T47D (cell line): ENCODE results near the gene PKD1L1.
"Not testable (repeated sequence)": the region's sequence is repeated elsewhere in the genome, so short reads cannot be mapped to it uniquely, and the experiment has no call there.

ENCODE experiments used
- DNase-seq, 2 experiments: peaks; one replicate each; pipeline versions ENCODE4 v3.0.0 to v3.0.0-alpha.2; 2011 to 2012; ENCODE audit warnings: low read depth in 1 of 2, low spot score in 1 of 2
- JUND ChIP-seq: IDR thresholded peaks from 2 replicates; pipeline ENCODE4 v1.6.1; 2012; ENCODE audit warnings: low read depth
- in situ Hi-C: cut with HindIII; loops from 2 replicates; pipeline ENCODE4 v1.10.0; 2016; ENCODE audit warnings: low sequenced_read_pairs, low pct_unique_long_range_greater_than_20kb

The PKD1L1 gene

GRCh38 chr7:47806701-47807103 is 141.6 kb downstream of the PKD1L1 start:
- in situ Hi-C loops: no loop called here
- no peak for DNase-seq
- TF ChIP-seq JUND: no peak

DNA sequence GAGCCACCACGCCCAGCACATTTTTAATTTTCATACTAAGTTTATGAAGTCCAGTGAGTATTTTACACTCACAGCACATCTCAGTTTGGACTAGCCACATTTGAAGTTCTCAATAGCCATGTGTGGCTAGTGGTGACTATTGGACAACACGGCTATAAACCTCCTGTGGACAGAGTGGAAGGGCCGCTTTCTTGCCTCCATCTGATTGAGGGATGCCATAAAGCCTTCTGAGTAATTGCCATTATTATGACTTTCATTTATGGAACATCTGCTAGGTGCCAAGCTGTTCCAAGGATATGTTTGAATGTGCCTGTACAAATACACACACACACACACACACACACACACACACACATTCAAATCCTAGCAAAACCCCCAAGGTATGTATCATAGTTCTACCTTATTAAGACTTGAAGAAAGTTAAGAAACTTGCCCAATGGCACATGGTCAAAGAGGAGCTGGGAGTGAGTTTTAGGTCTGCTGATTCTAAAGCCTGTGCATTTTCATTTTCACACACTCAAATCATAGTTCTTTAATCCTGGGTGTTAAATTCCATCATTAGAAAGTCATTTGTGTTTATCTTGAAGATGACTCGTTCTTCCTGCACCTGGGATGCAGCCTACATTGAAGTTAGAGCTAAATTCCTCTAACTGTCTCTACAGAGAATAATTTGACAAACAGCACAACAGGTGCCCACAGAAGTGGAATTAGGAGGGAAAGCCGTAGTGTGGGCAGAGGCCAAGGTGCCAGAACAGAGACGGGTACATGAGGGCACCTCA is 143.3 kb downstream of the PKD1L1 start:
- DNase-seq: no peak
- no peak for TF ChIP-seq JUND
- in situ Hi-C loops: no loop called here

- DNase-seq: no peak
- in situ Hi-C loops: no loop called here
- no peak for TF ChIP-seq JUND
Measured at GRCh38 chr7:47803846-47804245, 144.4 kb downstream of the PKD1L1 start.

GRCh38 chr7:47803025-47803424 is 145.2 kb downstream of the PKD1L1 start:
- in situ Hi-C loops: no loop called here
- DNase-seq: no peak
- no peak for TF ChIP-seq JUND

DNA sequence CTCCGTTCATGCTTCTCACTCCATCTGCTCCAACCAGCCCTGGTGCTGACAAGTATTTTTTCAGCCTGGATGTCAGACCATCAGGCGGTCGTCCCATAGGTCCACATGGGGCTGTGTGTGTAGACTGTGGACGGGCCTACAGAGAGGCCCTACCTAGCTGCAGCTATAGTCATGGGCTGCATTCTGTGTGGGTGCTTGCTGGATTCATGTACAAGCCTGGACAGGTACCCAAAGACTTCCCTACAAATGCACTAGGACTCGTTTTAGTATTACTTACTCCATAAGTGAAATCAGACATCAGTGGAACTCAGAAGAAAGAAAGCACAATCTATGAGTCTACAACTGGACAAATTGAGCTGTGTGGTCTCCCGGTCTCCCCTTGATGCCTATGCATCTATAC is 146.8 kb downstream of the PKD1L1 start:
- no peak for TF ChIP-seq JUND
- no peak for DNase-seq
- in situ Hi-C loops: no loop called here

DNA sequence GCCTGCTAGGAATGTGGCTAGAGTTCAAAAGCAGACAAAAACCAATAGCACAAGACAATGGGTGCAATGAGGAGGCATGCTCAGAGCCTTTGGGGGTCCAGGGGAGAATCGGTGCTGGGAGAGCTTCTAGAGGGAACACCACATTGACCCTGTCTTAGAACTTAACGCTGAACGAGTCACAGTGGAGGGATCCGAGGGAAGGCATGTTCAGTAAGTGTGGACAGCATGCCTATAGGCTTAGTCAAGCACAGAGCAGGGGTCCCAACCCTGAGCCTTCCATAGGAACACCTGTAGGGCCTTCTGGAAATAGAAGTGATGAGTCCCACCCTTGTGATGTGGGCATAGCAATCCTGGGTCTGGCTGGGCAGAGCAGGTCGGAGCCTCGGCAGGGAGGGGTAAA is 148.7 kb downstream of the PKD1L1 start:
- no peak for DNase-seq
- in situ Hi-C loops: no loop called here
- TF ChIP-seq JUND: no peak

DNA sequence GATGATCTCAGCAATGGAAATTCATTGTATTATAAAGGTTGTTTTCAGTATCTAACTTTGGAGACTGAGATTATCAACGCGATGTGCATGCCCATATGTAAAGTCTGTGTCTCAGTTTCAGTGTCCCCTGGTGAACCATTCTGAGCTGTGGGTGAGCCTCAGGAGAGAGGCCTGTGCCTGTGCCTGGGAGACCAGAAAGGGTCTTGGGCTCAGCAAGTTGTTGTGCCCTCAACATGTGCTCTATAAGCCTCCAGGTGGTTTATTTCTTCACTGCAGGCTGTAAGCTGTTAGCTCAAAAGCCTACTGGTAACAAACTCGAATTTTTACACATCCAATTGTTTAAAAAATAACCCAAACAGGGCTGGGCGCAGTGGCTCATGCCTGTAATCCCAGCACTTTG is 151.9 kb downstream of the PKD1L1 start:
- in situ Hi-C loops: no loop called here

GRCh38 chr7:47795631-47796030 is 152.6 kb downstream of the PKD1L1 start:
- in situ Hi-C loops: no loop called here
- TF ChIP-seq JUND: no peak
- no peak for DNase-seq

More for the DNA sequence above, 151.9 kb downstream of the PKD1L1 start:
- TF ChIP-seq JUND: no peak
- DNase-seq: no peak

DNA sequence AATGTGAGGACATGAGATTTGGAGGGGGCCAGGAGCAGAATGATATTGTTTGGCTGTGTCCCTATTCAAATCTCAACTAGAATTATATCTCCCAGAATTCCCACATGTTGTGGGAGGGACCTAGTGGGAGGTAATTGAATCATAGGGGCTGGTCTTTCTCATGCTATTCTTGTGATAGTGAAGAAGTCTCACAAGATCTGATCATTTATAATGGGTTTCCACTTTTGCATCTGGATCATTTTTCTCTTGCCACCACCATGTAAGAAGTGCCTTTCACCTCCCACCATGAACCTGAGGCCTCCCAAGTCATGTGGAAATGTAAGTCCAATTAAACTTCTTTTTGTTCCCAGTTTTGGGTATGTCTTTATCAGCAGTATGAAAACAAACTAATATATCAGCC is 153.1 kb downstream of the PKD1L1 start:
- DNase-seq, in situ Hi-C loops: not testable (repeated sequence)

- TF ChIP-seq JUND: no peak
- in situ Hi-C loops: no loop called here
- DNase-seq: no peak
Measured at GRCh38 chr7:47794016-47794415, 154.2 kb downstream of the PKD1L1 start.

DNA sequence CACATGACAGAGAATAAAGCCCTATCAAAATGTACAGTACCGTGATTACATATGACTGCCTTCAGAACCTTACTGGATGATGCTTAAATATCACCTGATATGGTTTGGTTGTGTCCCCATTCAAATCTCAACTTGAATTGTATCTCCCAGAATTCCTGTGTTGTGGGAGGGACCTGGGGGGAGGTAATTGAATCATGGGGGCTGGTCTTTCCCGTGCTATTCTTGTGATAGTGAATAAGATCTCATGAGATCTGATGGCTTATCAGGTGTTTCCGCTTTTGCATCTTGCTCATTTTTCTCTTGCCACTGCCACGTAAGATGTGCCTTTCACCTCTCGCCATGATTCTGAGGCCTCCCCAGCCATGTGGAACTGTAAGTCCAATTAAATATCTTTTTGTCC is 155.1 kb downstream of the PKD1L1 start:
- DNase-seq, in situ Hi-C loops: not testable (repeated sequence)

DNA sequence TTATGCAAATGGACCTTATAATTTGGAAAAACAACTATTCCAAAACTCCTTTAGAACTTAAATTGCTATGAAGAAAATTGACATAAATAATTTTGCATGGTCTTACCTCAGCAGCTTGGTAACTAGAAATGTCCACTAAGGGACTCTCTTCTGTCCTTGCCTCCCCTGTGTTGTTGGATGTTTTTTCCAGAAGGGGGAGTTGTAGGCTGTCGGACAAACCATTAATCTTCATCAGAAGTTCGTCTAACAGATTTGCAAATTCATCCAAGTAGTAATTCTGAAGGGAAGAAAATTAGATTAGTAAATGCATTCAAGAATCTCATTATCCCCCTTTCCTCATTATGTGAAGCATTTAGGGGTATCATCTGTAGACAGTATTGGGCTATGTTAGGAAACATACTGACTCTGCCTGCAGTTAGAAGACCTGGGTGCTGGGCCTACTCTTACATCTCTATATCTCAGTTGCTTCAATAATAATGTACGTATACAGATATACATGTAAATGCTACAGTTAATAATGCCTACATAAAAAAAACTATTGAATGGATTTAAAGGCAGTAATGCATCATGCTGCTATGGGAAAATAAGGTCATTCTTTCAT is 155.6 kb downstream of the PKD1L1 start:
- no peak for TF ChIP-seq JUND
- peak in 1 of 2 experiments; percentile 64 for DNase-seq
- in situ Hi-C loops: no loop called here

GRCh38 chr7:47791682-47792081 is 156.6 kb downstream of the PKD1L1 start:
- TF ChIP-seq JUND: no peak
- in situ Hi-C loops: no loop called here
- peak in 1 of 2 experiments; percentile 55 for DNase-seq

DNA sequence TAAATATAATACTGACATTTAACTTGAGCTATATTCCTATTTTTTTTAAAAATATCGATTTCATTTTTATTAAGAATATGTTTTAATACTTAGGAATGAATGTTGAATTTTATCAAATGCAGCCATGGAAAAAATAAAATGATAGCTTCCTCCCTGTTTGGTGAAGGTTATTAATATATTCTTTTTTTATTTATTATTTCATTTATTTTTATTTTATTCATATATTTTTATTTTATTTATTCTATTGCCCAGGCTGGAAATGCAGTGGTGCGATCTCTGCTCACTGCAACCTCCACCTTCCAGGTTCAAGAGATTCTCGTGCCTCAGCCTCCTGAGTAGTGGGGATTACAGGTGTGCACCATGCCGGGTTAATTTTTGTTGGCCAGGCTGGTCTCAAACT is 160.2 kb downstream of the PKD1L1 start:
- TF ChIP-seq JUND: no peak
- no peak for DNase-seq
- in situ Hi-C loops: no loop called here
